Fibroblast of pulmonary artery (primary cell): Measurements from ENCODE around the gene FUT1.
A peak's percentile ranks its signal among the peaks of the same experiment; 100 is the strongest.

Source experiments
- DNase-seq: peaks from one replicate; pipeline ENCODE4 v3.0.0-alpha.2; 2010; ENCODE audit warnings: low read depth
- H3K4me3 ChIP-seq: replicated peaks from 2 replicates; pipeline ENCODE4 v1.5.1; 2011; ENCODE audit warnings: low read depth, mild to moderate bottlenecking, control low read depth, low read length, moderate library complexity
- TF ChIP-seq, protein P1 (sequence below): IDR thresholded peaks from 2 replicates; pipeline ENCODE4 v1.5.1; 2011; ENCODE audit warnings: mild to moderate bottlenecking, control low read depth, low read length, inconsistent platforms; ENCODE audit errors: missing control alignments

Gene FUT1

DNA sequence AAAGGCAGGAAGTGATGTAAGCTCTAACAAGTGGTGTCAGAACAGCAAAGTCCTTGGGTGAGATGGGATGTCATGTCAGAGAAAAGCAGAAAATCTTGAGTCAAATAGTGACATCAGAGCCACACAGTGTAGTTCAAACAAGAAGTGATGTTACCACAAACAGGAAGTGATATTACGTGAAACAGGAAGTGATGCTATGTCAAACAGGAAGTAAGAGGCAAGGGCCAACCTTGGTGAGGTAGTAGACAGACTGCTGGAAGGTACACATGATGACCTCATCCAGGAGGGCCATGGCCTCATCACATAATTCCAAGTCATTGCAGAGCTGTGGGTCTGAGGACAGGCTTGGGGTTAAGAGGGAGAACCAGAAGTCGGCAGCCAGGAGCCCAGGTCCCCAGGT lies 25.9 kb downstream of the FUT1 start:
- TF ChIP-seq, protein P1, sequence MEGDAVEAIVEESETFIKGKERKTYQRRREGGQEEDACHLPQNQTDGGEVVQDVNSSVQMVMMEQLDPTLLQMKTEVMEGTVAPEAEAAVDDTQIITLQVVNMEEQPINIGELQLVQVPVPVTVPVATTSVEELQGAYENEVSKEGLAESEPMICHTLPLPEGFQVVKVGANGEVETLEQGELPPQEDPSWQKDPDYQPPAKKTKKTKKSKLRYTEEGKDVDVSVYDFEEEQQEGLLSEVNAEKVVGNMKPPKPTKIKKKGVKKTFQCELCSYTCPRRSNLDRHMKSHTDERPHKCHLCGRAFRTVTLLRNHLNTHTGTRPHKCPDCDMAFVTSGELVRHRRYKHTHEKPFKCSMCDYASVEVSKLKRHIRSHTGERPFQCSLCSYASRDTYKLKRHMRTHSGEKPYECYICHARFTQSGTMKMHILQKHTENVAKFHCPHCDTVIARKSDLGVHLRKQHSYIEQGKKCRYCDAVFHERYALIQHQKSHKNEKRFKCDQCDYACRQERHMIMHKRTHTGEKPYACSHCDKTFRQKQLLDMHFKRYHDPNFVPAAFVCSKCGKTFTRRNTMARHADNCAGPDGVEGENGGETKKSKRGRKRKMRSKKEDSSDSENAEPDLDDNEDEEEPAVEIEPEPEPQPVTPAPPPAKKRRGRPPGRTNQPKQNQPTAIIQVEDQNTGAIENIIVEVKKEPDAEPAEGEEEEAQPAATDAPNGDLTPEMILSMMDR, result no peak
- peak; percentile 42 for DNase-seq
- no peak overlapping the region for H3K4me3 ChIP-seq

DNA sequence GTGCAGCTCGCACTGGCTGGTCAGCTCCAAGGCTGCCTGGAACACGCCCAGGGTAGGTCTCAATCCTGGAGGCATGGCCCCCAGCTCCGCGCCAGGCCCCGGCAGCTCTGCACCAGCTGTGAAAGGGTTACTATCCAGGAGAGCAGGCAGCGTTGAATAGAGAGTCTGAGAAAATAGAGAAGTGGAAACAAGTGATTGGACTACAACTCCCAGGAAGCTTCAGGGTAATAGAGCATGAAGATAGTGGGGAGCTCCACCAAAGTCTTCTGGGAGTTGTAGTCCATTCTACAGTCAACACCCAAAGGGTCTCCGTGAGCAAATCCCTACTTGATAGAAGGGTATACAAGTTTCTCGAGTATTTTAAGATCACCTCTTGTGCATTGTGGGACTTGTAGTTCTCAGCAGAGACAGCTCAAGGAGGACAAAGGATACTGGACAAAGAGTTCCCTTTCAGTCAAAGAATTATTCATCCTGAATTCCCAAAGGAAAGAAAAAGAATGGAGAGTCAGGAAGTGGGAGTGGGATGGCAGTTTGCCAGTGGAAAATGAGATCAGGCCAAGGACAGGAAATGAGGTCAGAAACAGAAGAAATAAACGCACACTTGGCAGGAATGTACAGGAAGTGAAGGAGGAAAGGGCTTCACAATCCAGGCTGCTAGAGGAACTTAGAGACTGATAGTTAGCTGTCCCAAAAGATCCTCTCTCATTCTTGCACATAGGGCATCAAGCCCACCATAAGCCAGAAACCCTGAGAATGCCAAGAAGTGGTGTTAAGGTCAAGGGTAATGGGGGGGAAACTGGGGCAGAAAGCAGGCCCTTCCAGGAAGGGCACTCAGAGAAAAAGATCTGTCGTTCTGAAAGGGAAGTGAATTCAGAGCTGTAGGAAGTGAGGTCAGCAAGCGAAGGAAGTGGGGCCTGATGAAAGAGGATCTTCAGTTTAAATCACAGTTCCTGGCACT lies 27.4 kb downstream of the FUT1 start:
- TF ChIP-seq, protein P1, result no peak
- DNase-seq, result peak; percentile 99
- H3K4me3 ChIP-seq, result no peak overlapping the region

DNA sequence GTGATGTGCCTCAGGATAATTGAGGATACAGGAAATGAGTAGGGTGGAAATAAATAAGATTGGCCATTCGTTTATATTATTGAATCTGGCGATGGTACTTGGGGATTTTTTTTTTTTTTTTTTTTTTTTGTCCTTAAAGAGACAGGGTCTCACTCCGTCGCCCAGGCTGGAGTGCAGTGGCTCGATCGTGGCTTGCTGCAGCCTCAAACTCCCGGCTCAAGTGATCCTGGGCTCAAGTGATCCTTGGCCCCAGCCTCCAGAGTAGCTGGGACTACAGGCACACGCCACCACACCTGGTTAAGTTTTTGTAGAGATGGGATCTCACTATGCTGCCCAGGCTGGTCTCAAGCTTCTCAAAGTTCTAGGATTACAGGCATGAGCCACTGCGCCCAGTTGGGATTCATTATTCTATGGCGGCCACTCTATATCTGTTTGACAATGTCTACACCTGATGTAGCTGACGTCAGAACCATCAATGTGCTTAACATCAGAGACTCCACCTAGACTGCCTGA lies 30.2 kb downstream of the FUT1 start:
- TF ChIP-seq, protein P1, result no peak
- H3K4me3 ChIP-seq, result no peak overlapping the region
- DNase-seq, result no peak

DNA sequence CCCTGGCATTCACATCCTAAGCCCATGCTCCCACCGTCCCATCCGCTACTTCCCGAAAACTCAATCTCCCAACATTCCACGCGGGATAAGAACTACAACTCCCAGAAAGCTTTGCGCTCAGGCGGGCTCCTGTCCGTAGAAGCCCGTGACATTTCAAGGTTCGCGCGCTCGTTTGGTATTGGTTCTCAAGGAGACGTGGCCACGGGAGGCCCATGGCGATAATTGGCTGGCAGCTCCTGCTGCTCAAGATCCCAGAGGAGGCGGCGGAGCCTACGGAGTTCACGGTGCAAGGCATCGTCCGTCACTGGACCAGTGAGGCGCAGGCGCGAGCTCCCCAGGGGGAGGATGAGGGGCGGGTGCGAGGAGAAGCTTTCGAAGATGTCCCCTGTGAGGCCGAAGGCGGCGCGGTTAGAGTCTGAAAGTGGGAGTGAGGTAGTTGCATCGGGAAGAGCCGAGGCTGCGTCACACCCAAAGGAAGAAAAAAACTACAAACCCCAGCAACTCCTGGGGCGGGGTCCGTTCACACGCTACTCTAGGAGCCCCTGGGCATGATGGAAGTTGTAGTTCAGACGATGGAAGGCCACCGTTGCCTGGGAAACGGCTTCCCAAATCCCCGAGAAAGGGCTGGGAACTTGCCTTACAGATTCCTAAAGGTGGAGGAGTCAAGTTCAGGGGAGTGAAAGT lies 31.7 kb downstream of the FUT1 start:
- TF ChIP-seq, protein P1, result no peak
- peak overlapping the region; percentile 75 for H3K4me3 ChIP-seq
- DNase-seq, result peak; percentile 100

DNA sequence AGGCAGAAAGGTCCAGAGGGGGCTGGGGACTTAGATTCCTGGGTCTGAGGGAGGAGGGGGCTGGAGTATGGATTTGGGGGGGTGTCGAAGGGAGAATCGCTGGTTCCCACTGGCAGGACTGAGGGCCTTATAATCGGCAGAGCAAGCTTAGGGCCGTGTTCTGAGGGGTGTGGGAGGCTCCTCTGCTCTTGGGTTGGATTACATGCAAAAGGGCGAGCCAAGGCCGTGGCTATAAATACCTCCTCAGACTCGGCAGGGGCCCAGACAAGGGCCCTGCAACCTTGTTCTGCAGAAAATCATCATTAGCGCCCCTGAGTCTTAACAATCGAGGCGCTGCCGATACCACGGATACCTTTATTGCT lies 32.2 kb downstream of the FUT1 start:
- no peak for DNase-seq
- TF ChIP-seq, protein P1, result no peak
- peak overlapping the region; percentile 75 for H3K4me3 ChIP-seq

DNA sequence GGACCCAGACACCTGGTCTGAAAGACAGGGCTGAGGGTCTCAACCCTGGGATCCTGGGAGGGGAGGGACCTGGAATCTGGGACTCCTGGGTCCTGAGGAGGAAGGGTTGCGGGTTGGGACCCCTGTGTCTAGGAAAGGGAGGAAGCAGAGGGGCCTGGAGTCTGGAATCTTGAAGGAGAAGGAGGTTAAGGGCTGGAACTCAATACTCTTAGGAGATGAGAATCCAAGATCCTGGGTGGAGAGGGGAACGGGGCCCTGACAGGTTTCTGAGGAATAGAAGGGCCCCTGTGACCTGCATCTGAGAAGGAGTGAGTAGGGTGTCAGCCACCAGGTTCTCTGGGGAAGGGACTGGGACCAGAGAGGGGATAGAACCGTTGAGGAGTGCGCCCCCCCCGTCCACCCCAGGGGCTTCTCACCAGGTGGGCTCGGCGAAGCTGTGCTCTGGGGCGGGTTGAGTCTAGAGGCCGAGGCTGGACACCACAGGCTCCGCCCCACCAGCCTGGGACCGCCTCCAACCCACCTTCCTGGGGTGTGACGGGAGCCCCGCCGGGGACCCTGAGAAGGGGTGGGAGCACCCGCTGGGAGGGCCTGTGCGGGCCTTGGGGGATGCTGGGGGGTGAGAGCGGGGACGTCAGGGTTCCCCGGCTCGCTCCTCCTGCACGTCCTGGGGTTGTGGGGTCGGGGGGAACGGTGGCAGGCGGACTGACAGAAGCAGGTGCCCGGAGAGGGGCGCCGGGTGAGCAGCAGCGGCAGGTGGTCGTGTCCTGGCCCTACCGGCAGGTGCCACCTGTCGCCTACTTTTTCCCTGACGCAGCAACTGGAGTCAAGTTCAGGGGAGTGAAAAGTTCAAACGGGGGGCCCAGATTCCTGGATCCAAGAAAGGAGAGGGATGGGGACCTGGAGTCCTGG lies 32.9 kb downstream of the FUT1 start, which contains the start of gene MAMSTR:
Gene MAMSTR, minus strand, starts transcription at position 463 of the 909 bp plus-strand sequence. CDS start 694 bp downstream, outside the sequence.
- TF ChIP-seq, protein P1, result no peak
- no peak for DNase-seq
- H3K4me3 ChIP-seq, result peak within 1 kb of the TSS; percentile 75
